ENCODE measurements around the gene PADI3.

PADI3 gene

GRCh38 chr1:17243274-17243673, 5.6 kb upstream of the PADI3 start:
- DNase-seq, result no peak

- no peak for DNase-seq
These were observed 3.8 kb upstream of the PADI3 start for GRCh38 chr1:17244821-17245740.

- no peak for DNase-seq
These were observed 3.0 kb upstream of the PADI3 start for GRCh38 chr1:17245816-17246325.

- no peak for DNase-seq
These were observed 1.9 kb upstream of the PADI3 start for GRCh38 chr1:17246971-17247370.

- no peak for DNase-seq
These were observed 1.7 kb downstream of the PADI3 start for GRCh38 chr1:17250601-17251000.

GRCh38 chr1:17251246-17251645, 2.3 kb downstream of the PADI3 start:
- DNase-seq, result no peak

GRCh38 chr1:17251701-17252376, 2.9 kb downstream of the PADI3 start:
- no peak for DNase-seq

GRCh38 chr1:17255336-17255735, 6.4 kb downstream of the PADI3 start:
- DNase-seq, result no peak

GRCh38 chr1:17258116-17258757, 9.3 kb downstream of the PADI3 start:
- no peak for DNase-seq

- no peak for DNase-seq
These were observed 9.8 kb downstream of the PADI3 start for GRCh38 chr1:17258758-17259130.

GRCh38 chr1:17259233-17259873, 10.5 kb downstream of the PADI3 start:
- no peak for DNase-seq

GRCh38 chr1:17260264-17260663, 11.4 kb downstream of the PADI3 start:
- DNase-seq, result no peak

GRCh38 chr1:17260738-17261137, 11.8 kb downstream of the PADI3 start:
- no peak for DNase-seq

GRCh38 chr1:17263936-17264335, 15.0 kb downstream of the PADI3 start:
- DNase-seq, result no peak

GRCh38 chr1:17264470-17264869, 15.6 kb downstream of the PADI3 start:
- no peak for DNase-seq

GRCh38 chr1:17265162-17265561, 16.3 kb downstream of the PADI3 start:
- no peak for DNase-seq

GRCh38 chr1:17265950-17266349, 17.1 kb downstream of the PADI3 start:
- DNase-seq, result no peak

- no peak for DNase-seq
These were observed 22.2 kb downstream of the PADI3 start for GRCh38 chr1:17270891-17271765.

- no peak for DNase-seq
These were observed 23.2 kb downstream of the PADI3 start for GRCh38 chr1:17272066-17272465.

- DNase-seq, result no peak
These were observed 23.7 kb downstream of the PADI3 start for GRCh38 chr1:17272646-17273045.

GRCh38 chr1:17273096-17273495, 24.2 kb downstream of the PADI3 start:
- DNase-seq, result no peak
